Testis (tissue), 2 donors: ENCODE results near the gene PRKG1.

ENCODE experiments used
- CTCF ChIP-seq, 3 experiments: fragments of 450-650 bp in 2 of 3; fragments of 200-600 bp in 1 of 3; sonication (generic) in 1 of 3; IDR thresholded peaks; one replicate each; pipeline ENCODE4 v1.5.1; 2016 to 2019; ENCODE audit warnings: antibody characterized with exemption in 3 of 3, mild to moderate bottlenecking in 2 of 3, moderate library complexity in 1 of 3
- POLR2A ChIP-seq: fragments of 450-650 bp; IDR thresholded peaks from one replicate; pipeline ENCODE4 v1.6.1; 2017; ENCODE audit warnings: antibody characterized with exemption, mild to moderate bottlenecking, moderate library complexity

GRCh38 chr10:52071814-52072213, 997.5 kb downstream of the PRKG1 start:
- no peak for TF ChIP-seq CTCF (IDR thresholded peaks at IDR 0.05)
- TF ChIP-seq POLR2A: no peak
